DMS53 (cell line): ENCODE results near the gene CCDC124.

Experiments
- DNase-seq: peaks from one replicate; lab custom pipeline; 2025; lab: John Stamatoyannopoulos, UW

CCDC124 gene

DNA sequence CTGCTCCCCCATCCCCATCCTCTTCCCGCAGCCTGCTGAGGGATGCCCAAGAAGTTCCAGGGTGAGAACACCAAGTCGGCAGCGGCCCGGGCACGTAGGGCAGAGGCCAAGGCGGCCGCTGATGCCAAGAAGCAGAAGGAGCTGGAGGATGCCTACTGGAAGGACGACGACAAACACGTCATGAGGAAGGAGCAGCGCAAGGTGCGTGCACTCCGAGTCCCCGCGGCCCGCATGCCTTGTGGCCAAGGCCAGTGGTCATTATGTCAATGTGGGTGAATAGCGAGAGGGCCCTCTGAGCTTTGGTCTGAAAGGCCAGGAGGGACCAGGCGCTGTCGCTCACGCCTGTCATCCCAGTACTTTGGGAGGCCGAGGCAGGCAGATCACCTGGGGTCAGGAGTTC lies 3.6 kb downstream of the CCDC124 start:
- DNase-seq = no peak

DNA sequence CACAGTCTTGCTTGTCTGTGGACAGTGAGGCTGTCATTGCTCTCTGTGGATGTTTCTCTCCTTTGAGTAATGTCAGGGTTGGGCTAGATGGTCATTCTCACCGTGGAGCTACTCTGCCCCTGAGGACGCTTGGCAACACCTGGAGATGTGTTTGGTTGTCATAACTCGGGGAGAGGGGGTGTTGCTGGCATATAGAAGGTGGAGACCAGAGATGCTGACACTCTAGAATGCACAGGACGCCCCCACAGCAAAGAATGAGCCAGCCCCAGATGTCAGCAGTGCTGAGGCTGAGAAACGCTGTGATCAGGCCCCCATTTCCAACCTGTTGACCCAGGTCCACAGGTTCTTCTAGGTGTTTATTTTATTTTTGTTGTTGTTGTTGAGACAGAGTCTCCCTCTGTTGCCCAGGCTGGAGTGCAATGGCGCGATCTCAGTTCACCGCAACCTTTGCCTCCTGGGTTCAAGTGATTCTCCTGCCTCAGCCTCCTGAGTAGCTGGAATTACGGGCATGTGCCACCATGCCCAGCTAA lies 4.6 kb downstream of the CCDC124 start:
- no peak for DNase-seq

DNA sequence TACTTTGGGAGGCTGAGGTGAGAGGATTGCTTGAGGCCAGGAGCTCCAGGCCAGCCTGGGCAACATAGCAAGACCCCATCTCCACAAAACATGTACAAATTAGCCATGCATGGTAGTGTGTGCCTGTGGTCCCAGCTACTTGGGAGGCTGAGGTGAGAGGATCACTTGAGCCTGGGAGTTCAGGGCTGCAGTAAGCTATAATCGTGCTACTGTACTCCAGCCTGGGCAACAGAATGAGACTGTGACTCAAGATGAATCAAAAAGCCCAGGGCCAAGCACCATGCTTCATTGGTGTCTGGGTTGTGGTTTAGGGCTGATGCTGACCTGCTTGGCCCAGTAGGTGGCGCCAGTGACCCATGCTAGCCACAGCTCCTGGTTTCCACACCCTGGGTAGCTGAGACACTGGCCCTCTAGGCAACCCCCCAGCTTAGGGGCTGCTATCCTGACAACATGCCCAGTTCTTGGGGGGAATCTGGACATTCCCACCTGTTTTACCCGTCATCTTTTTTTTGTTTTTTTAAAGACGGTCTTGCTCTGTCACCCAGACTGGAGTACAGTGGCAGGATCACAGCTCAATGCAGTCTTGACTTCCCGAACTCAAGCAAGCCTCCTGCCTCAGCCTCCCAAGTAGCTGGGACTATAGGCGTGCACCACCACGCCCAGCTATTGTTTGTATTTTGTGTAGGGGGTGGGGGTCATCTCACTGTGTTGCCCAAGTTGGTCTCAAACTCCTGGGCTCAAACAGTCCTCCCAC lies 5.5 kb downstream of the CCDC124 start:
- peak; percentile 79 for DNase-seq

DNA sequence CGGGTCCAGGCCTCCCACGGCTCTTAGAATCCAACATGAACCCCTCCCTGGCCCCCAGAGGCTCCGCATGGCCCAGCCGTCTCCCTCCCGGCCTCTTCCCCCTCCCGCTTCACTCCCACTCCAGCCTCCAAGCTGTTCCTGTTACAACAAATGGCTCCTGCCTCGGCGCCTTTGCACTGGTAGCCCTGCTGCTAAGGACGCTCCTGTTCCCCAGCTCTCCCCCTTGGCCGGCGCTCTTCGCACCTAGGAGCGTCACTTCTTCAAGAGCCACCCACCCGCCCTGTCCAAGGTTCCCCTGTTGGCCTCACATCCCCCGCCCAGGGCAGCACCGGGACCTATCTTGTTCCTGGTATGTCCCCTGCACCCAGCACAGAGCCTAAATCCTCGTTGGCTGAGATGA lies 9.4 kb downstream of the CCDC124 start:
- no peak for DNase-seq

DNA sequence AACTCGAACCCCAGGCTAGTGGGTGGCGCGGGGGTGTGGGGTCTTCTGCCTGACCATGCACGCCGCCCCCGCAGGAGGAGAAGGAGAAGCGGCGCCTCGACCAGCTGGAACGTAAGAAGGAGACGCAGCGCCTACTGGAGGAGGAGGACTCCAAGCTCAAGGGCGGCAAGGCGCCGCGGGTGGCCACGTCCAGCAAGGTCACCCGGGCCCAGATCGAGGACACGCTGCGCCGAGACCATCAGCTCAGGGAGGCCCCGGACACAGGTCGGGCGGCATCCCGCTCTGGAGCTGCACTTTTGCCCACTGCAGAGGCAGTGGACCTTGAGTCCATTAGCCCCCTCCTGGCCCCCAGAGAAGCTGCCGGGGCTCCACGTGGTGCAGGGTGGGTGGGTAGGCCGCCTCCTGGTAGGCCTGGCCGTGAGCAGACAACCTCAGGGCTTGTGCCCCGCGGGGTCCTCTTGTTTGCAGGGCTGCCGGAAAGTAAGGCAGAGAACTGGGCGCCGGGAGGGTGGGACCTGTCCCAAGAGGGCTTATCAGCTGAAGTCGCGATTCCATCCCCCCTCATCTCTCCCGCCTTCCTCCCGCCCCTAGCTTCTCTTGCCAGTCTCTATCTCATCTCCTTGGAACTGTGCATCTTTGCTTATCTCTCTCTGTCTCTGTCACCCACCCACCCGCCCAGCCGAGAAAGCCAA lies 9.9 kb downstream of the CCDC124 start:
- DNase-seq = no peak

DNA sequence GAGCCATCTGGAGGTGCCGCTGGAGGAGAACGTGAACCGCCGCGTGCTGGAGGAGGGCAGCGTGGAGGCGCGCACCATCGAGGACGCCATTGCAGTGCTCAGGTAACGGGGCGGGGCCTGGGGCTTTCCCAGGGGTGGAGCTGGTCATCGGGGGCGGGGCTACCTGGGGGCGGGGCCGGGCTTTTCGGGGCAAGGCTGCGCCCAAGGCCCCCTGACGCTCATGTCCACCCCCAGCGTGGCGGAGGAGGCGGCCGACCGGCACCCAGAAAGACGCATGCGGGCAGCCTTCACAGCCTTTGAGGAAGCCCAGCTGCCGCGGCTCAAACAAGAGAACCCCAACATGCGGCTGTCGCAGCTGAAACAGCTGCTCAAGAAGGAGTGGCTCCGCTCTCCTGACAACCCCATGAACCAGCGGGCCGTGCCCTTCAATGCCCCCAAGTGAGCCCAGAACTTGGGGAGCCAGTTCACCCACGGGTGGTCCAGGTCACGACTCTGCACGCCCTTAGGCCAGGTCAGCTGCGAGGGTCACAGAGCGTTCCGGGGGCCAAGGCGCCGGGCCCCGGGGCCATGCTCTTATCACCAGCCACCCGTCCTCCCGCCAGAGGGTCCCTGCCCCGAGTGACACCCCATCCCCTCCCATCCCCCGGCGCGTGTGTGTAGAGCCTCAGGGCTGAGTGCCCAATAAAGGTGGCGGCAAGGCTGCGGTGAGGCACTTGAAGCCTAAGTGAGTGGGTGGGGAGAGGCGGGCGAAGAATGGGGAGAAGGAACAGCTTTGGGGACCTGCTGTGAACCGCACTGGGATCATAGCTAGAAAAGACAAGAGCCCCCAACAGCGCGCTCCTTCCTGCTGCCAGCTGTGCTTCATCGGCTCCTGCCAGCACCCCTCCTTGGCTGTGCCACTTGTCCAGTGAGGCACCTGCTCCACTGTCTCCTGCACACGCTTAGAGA lies 10.7 kb downstream of the CCDC124 start:
- DNase-seq = no peak

DNA sequence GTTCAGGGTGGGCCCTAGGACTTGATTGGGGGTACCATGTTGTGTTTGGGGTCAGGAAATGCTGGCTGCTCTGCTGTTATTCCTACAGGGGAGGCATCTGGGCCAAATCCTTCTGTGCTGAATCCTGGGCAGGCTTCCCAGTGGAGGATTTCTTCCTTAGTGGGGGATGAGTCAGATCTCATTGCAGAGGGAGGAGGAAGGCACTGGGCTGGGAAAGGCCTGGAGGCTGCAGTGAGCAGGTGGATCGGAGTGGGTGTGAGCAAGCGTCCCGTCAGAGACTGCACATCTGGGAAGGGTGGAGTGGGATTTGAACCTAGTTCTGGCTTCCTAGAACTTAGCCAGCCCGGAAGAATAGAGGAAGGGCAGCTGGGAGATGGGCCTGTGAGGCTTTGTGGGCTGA lies 11.5 kb downstream of the CCDC124 start:
- no peak for DNase-seq

DNA sequence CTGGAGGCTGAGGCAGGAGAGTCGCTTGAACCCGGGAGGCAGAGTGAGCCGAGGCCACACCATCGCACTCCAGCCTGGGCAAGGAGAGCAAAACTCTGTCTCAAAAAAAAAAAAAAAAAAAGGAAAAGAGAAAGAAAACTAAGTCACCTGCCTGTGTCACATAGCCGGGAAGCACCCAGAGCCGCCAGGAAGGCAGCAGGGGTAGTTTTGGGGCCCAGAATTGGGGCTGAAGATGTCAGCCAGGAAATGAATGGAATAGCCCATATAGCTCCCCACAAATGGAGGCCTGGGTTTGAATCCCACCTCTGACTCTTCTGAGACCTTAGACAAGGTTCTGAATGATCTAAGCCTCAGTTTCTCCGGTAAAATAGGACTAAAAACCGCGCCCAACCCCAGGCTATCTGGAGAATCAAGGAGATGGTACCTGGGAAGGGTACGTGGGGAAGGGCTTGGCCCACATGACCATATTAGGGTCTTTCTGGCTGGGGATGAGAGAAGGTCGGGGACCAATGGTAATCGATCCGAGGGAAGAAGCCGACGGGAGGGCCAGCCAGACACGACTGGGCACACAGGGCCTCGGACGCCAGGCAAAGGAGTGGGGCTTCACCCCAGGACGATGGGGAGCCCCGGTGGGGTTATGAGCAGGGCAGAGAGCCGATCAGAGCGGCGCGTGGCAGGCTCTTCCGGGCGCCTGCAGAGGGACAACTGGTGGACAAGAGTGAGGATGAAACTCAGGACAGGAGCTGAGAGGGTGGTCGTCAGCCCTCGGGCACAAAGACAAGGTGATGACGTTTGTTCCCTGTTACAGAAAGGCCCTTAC lies 14.4 kb downstream of the CCDC124 start:
- peak; percentile 73 for DNase-seq

DNA sequence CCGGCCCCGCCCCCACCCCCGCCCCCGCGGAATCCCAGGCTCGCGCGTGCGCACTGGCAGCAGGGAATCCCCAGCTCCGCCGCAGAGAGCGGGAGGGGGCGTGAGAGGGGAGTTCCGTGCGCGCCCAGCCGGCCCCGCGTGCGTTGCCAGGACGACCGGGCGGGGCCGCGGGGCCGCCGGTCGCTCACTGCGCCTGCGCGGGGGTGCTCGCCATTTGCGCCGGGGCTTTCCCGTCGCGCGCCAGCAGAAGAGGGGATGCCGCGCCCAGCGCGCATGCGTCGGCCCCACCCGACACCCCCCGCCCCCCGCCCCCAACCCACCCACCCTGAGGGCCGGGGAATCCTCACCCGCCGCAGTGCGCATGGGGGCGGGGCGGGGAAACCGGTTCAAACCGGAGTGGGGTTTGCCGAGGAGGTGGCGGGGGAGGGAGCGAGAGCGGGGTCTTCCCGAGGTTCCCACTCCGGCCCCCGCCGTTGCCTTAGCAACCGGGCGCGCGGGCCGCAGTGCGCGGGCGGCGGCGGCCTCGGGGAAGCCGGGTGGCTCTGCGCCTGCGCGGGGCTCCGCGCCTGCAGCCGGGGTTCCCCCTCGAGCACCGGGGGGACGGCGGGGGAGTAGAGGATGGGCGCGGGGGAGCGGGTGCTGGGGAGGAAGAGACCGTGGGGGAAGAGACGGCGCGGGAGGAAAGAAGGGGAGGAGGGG lies 15.1 kb downstream of the CCDC124 start:
- DNase-seq = peak; percentile 95

DNA sequence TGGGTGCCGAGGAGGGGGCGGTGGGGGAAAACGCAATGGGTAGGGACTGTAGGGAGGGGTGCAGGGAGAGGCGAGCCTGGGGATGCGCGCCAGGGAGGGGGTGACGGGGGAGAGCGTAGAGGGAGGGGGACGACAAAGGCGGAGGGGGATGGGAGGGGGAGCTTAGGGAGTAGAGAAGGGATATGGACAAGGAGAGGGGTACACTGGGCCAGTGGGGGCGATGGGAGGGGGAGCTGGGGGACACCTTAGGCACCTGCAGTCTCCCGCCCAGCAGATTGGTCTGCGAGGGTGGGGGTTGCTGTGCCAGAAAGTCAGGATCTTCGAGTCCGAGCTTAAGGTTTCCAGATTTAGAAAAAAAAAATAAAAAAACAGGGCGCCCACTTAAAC lies 15.7 kb downstream of the CCDC124 start:
- DNase-seq = peak; percentile 69

DNA sequence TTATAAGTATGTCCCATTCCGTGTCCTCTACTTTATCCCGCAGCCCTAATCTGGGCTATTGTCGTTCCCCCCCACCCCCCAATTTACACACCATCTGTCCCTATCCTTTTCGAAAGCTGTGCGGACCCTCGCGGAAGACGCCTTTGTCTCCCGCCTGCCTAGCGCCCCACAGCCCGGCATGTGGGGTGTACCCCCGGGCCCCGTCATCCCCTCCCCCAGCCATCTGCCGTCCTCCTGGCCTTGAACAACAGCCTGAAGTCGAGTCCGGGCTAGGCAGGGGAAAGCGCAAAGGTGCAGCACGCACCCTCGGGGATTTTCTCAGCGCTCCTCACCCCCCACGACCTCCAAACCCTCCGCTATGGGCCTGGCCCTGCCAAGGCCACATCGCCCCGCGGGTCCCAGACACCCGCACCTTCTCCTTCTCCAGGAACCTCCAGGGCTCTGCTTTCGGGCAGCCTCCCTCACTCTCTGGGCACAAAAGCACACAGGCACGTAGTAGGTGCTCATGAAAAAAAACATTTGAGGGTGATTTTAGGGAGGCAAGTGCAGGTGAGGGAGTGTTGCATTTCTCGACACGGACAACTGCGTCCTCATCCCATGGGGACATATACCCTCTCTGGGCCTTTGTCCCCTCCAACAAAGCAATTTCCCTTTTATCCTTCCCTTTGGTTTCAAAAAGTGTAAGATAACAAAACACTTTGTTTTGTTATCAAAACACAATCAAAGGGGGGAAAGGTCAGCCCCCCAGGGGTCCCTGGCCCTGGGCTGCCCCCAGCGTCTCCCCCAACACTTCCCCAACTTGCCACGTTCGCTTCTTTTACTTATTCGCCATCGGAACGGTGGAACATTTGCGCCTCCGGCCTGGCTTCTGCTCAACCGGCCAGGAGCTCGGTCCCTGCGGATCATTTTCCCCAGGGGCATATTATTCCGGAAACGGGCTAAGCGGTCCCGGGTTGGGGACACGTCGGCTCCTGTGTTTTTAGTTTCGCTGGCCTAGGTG lies 16.4 kb downstream of the CCDC124 start:
- peak; percentile 64 for DNase-seq

DNA sequence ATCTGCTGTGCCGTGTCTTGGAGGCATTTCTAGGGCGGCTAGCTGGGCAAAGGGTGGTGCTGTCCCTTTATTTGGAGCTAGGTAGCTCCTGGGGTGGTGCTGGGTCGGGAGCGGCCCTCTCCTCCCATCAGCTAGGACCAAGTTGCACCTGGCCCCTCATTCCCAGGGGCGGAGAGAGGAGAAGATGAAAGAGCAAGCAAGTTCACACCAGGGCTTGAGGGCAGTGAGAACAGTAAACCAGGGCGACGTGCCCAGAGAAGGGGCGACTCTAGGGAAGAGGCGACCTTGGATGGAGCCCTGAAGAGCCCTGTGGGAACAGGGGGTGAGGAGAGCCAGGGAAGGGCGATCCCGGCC lies 17.1 kb downstream of the CCDC124 start:
- peak; percentile 64 for DNase-seq

DNA sequence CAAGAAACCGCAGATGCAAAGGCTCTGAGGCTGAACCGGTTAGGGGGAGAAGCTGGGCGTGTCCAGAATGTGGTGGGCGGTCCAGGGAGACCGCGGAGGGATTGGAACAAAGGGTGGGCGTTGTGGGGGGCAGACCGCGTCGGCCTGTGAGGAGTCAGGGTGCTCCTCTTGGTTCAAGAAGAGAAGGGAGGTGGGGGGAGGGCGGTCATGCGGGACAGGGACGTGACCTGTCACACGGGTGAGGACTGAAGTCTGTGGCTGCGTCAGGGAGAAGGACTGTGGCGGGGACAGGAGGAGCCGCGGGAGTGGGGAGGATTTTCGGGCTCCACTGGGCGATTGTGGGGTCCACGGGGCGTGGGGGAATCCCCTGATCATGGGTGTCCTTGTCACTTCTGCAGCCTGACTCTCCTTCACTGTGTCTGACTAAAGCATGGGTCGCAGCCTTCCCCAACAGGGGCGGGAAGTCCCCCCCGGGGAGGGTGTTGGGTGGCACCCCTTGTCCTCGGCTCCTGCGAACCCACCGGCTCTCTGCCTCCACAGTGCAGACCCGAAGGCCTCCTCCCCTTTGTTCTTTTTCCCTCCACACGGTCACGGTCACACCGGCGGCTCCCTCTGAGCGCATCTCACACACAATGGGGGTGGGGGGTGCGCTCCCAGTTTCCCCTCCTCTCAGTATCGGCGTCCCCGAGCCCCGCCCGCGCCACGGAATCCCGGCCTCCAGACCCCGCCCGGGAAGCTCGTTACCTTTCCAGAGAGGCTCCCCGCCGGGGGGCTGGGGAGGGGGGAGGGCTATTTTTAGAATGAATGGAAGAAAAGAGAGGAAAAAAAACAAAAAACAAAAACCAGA lies 17.7 kb downstream of the CCDC124 start:
- peak; percentile 54 for DNase-seq

DNA sequence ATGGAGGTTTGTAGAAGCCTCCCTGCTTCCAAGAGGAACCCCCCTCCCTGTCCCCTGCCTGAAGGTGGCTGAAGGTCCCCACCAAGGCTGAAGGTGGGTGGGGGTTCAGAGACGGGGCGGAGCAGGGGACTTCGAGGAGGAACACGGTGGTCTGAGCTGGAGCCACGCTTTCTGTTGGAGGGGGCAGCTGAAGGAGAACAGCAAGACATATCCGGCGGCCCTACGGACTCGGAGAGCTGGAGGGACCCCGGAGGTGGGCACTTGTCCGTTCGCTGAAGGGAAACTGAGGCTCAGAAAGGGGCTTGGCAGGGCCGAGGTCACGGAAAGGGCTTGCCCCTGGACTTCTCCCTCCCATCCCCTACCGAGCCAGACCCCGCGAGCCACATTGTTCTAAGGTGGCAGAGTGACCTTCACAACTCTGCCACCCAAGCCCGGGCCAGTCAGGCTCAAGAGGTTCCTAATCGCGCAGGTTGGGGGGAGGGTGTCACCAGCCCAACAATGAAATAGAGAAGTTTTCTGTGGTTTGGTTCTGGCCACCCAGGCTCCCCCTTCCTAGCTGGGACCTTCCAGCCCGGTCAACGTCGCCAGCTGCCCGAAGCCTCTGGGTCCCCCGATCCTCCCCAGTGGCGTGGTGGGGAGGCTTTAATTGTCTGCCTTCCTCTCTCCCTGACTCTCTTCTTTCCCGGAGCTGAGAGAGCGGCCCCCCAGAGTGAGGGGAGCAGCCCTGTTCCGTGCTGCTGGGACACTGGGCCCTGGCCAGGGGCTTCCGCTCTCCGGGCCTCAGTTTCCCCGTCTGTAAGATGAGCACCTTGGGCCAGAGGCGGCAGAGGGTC lies 18.6 kb downstream of the CCDC124 start:
- DNase-seq = no peak

DNA sequence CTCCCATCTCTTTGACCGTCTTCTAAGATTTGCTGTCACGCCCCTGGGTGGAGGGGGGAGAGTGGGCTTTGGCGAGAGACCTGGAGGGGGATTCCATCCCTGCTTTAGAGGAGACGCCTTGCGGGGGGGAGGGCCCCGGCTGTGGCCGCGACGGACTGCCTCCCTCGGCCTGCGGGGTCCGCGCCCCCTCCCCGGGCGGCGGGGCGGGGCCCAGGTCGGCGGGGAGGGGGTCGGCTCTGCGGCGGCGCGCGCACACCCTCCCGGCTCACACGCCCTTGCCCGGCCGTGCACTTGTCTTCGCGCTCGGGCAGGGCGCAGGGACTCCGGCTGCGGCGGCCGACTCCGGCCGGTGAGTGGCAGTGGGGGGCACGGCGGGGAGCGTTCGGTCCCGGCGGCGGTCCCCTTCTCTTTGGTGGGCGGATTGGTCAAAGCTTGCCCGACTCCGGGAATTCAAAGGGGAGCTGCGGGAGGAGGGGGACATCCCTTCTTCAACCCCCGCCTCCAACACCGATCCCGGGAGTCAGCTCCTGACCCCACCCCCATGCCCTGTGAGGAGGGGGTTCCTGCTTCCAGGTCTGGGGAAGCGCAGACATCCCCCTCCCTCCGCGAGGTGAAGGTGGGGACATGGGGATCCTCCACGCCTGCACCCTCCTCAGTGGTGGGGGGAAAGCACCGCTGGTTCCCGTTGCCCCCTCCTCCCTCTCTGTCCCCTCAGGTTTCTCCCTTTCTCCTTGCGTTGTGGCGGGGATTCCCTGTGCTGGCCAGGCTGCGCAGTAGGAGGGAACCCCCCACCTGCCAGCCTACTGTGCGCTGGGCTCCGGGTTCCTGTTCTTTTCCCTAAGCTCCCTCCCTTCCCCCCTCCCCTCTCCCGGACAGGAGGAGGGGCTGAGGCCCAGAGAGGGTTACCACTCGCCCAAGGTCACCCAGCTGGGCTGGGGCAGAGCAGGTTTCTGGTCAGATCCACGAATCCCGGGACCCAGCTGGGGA lies 19.5 kb downstream of the CCDC124 start:
- peak; percentile 27 for DNase-seq

DNA sequence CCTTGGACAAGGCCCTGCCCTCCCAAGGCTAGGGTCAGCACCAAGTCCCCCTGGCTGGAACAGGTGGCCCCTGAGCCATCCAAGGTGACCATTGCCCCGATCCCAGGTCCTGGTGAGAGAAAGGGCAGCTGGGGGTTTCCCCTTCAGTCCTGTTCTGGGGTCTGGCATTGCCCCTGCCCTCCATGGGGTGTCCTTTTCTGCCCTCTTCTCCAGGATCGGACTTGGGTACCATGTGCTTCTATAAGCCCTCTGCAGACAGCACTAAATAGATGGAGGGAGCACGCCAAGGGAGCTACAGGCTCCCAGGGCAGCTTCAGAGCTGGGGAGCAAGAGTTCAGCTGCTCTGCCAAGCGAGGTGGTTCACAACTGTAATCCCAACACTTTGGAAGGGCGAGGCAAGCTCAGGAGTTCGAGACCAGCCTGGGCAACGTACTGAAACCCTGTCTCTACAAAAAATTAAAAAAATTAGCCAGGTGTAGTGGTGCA lies 20.5 kb downstream of the CCDC124 start:
- no peak for DNase-seq
